MCF 10A (cell line): Measurements from ENCODE around the gene ANKRD11. TPM values are rescaled to one million over a fixed set of nuclear protein-coding genes. Genes with fewer than 3 reads are reported as not detected.

Source experiments
- BruUV-seq: library from RNA; stranded (reverse); fragments of 400-500 nt; replicated peaks from 2 replicates; lab custom pipeline; 2021; lab: Mats Ljungman, UMichigan
- CTCF ChIA-PET: fragments of 300-600 bp; sonication (Branson Sonifier 250); formaldehyde crosslinking; extraction: SDS; loops from one replicate; lab custom pipeline; 2021; ENCODE audit warnings: antibody characterized with exemption, inconsistent platforms; lab: Yijun Ruan, JAX
- POLR2A ChIA-PET: fragments of 300-600, 350-650 bp; sonication (Branson Sonifier 250); formaldehyde crosslinking; extraction: SDS; loops from one replicate; lab custom pipeline; 2020; ENCODE audit warnings: antibody characterized with exemption, inconsistent platforms; lab: Yijun Ruan, JAX
- DNase-seq: peaks from one replicate; pipeline ENCODE4 v3.0.0-alpha.2; 2018; ENCODE audit not compliant: unreplicated experiment
- H3K27ac Mint-ChIP-seq: one replicate; pipeline ENCODE4 v1.8.0; 2022; ENCODE audit warnings: mild to moderate bottlenecking, low read depth, mixed read lengths; ENCODE audit not compliant: unreplicated experiment
- H3K27me3 Mint-ChIP-seq: one replicate; pipeline ENCODE4 v1.8.0; 2022; ENCODE audit warnings: mixed read lengths; ENCODE audit not compliant: insufficient read depth, unreplicated experiment
- H3K36me3 Mint-ChIP-seq: one replicate; pipeline ENCODE4 v1.8.0; 2022; ENCODE audit warnings: mild to moderate bottlenecking, moderate library complexity, mixed read lengths; ENCODE audit not compliant: insufficient read depth, unreplicated experiment
- H3K4me1 Mint-ChIP-seq: one replicate; pipeline ENCODE4 v1.8.0; 2022; ENCODE audit warnings: mixed read lengths; ENCODE audit not compliant: insufficient read depth, unreplicated experiment
- H3K4me3 Mint-ChIP-seq: one replicate; pipeline ENCODE4 v1.8.0; 2022; ENCODE audit warnings: mild to moderate bottlenecking, moderate library complexity, mixed read lengths; ENCODE audit not compliant: unreplicated experiment
- H3K9me3 Mint-ChIP-seq: one replicate; pipeline ENCODE4 v1.8.0; 2022; ENCODE audit warnings: mixed read lengths; ENCODE audit not compliant: unreplicated experiment
- CTCF ChIP-seq: fragments of 200-600 bp; IDR thresholded peaks from one replicate; pipeline ENCODE4 v1.8.0; 2022; ENCODE audit warnings: antibody characterized with exemption, mild to moderate bottlenecking; ENCODE audit not compliant: unreplicated experiment
- intact Hi-C: fragments of 100-400 bp; cut with micrococcal nuclease; formaldehyde crosslinking; loops from 2 replicates; pipeline ENCODE4 v1.14.1; 2022
- total RNA-seq: library from RNA; stranded (reverse); gene quantifications from 2 replicates; pipeline ENCODE4 v1.2.3, GENCODE V29; 2022

The ANKRD11 gene
- total RNA-seq, 1 experiment from 2014 or later: 237 TPM

DNA sequence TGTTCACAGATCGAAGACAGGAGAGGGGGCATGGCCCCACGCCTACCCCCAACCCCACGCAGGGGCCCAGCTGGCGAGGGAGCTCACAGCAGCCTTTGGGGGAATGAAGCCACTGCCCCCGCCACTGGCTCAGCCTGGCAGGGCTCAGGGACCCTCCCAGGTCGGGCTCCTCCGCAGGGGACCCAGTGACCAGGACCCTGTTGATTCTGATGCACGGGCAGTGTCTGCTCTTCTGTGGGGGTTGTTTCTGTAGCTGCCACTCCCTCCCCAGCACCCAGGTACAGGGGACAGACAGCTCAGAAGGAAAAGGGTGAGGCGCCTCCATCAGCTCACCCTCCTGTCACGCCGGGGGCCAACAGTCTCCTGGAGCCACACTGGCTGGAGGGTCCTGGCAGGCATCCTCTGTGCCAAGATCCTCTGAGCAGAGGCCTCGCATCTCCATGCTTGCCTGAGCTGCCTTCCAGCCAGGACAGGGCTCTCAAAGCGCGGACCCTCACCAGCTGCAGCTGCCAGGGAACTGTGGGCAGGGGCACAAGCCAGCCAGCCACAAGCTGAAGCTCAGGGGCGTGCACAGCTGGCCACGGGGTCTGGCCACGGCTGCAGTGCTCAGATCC lies 223.7 kb downstream of the ANKRD11 start:
- no peaks in the 10 kb centered on the region for H3K4me1 Mint-ChIP-seq
- CTCF ChIA-PET: interaction anchor here (0.8 to 1.4 kb wide), 2 partner anchors 22 to 24 kb away, joined by 3 to 4 read pairs; no protein-coding TSS in a partner anchor

DNA sequence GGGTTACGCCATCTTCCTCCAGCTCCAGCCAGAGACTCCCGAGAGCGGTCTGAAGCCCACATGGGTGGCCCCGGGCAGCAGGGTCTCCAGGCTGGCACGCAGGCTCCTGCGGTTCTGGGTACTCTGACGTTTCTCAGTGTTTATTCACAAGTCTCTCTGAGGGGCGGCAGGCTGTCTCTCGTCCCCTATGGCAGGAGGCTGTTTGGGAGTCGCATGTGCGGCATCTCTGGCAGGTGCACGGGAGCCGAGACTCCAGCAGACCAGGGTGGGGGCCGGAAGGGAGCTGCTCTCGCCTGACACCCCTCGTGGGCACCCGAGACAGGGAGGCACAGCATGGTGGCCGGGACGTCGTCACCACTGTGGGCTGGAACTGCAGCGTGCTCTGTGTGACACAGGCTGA lies 224.7 kb downstream of the ANKRD11 start:
- no peak for TF ChIP-seq CTCF
- Mint-ChIP-seq H3K4me3 (no peak overlapping the region), H3K27me3 (no peaks in the 10 kb centered on the region), H3K9me3 (no peaks in the 10 kb centered on the region), H3K4me1 (no peaks in the 10 kb centered on the region), H3K27ac (no peak overlapping the region), H3K36me3 (peaks cover 35% of the 10 kb centered on the region)
- no TSS peak for BruUV-seq
- intact Hi-C loops: no loop called here
- DNase-seq: no peak
- POLR2A ChIA-PET: no interaction called here
- CTCF ChIA-PET: interaction anchor here (1.6 kb wide), 1 partner anchor 23 kb away, joined by 3 read pairs; no protein-coding TSS in a partner anchor

More for the DNA sequence above, 223.7 kb downstream of the ANKRD11 start:
- BruUV-seq: no TSS peak
- Mint-ChIP-seq H3K36me3 (peaks cover 45% of the 10 kb centered on the region), H3K27ac (no peak overlapping the region), H3K4me3 (no peak overlapping the region), H3K9me3 (no peaks in the 10 kb centered on the region), H3K27me3 (no peaks in the 10 kb centered on the region)
- no peak for TF ChIP-seq CTCF
- intact Hi-C loops: no loop called here
- POLR2A ChIA-PET: interaction anchor here (0.7 kb wide), 1 partner anchor 53 kb away, joined by 3 read pairs; no protein-coding TSS in a partner anchor
- no peak for DNase-seq

DNA sequence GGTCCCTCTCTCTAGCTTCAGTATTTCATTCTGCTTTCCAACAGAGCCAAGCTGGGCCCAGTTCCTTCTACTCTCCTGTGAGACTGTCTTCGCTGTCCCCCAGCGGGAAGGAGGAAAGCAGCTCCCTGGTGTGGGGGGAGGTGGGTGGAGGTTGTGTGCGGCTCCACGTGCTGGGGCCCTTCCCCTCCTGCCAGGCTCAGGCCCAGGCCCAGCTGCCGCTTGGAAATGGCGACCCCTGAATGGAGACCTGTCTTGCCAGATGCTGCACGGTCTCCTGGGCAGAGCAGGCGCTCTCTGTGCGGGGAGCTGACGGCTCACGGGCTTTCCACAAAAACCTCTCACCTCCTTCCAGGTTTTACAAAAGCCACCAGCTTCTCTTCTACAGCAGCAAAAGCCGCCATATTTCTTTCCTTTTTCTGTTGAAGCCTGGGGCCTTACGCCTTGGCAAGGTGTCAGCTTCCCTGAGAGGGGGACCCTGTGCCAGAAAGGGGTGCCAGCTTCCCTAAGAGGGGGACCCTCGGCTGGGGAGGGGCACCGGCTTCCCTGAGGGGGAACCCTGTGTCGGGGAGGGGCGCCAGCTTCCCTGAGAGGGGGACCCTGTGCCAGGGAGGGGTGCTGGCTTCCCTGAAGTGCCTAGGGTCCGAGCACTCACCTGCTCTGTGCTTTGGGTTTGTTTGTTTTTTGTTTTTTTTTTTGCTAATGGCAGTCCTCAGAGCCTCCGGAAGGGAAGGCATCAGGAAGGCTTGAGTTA lies 225.4 kb downstream of the ANKRD11 start:
- intact Hi-C loops: no loop called here
- H3K27ac Mint-ChIP-seq: no peak overlapping the region
- no peaks in the 10 kb centered on the region for H3K9me3 Mint-ChIP-seq
- BruUV-seq: no TSS peak
- POLR2A ChIA-PET: no interaction called here
- CTCF ChIA-PET: interaction anchor here (0.5 to 1.6 kb wide), 2 partner anchors 24 to 1242 kb away, joined by 3 read pairs; no protein-coding TSS in a partner anchor
- TF ChIP-seq CTCF: no peak
- no peaks in the 10 kb centered on the region for H3K4me1 Mint-ChIP-seq
- peaks cover 29% of the 10 kb centered on the region for H3K36me3 Mint-ChIP-seq
- no peak for DNase-seq
- H3K27me3 Mint-ChIP-seq: no peaks in the 10 kb centered on the region
- H3K4me3 Mint-ChIP-seq: no peak overlapping the region
